HepG2 (cell line): ENCODE results near the gene EYA2. TPM values are rescaled to one million over a fixed set of nuclear protein-coding genes. Genes with fewer than 3 reads are reported as not detected.
A peak's percentile ranks its signal among the peaks of the same experiment; 100 is the strongest.

Source experiments
- CAMTA2 ChIP-seq: sonication (generic); formaldehyde crosslinking; IDR thresholded peaks from 2 replicates; pipeline ENCODE4 v1.4.0; 2020; ENCODE audit warnings: mild to moderate bottlenecking, missing genetic modification reagents, borderline replicate concordance
- CREB1 ChIP-seq, 2 experiments: fragments of 450-650 bp in 1 of 2; IDR thresholded peaks; 2 replicates each; pipeline ENCODE4 v1.6.1; 2016 to 2017; ENCODE audit warnings: control low read depth in 1 of 2, mild to moderate bottlenecking in 1 of 2, missing compliant biosample characterization in 1 of 2, missing genetic modification characterization in 1 of 2
- DZIP1 ChIP-seq: sonication (generic); formaldehyde crosslinking; IDR thresholded peaks from 2 replicates; pipeline ENCODE4 v1.5.0; 2020; ENCODE audit warnings: mild to moderate bottlenecking, missing genetic modification reagents
- IKZF4 ChIP-seq: sonication (generic); formaldehyde crosslinking; IDR thresholded peaks from 2 replicates; pipeline ENCODE4 v1.5.1; 2020; ENCODE audit warnings: borderline replicate concordance, mild to moderate bottlenecking, low read depth, missing genetic modification reagents; ENCODE audit errors: not compliant biosample characterization
- POGZ ChIP-seq: sonication (generic); formaldehyde crosslinking; IDR thresholded peaks from 2 replicates; pipeline ENCODE4 v1.4.0; 2020; ENCODE audit warnings: mild to moderate bottlenecking, missing genetic modification reagents
- THYN1 ChIP-seq: sonication (generic); formaldehyde crosslinking; IDR thresholded peaks from 2 replicates; pipeline ENCODE4 v1.8.1; 2023; ENCODE audit warnings: low read depth, mild to moderate bottlenecking, moderate library complexity, missing genetic modification reagents, borderline replicate concordance
- TRAFD1 ChIP-seq: sonication (generic); formaldehyde crosslinking; IDR thresholded peaks from 2 replicates; pipeline ENCODE4 v1.5.1; 2020; ENCODE audit warnings: missing genetic modification reagents, mild to moderate bottlenecking, borderline replicate concordance
- ZBTB42 ChIP-seq: sonication (generic); formaldehyde crosslinking; IDR thresholded peaks from 2 replicates; pipeline ENCODE4 v1.5.0; 2020; ENCODE audit warnings: mild to moderate bottlenecking, missing genetic modification reagents
- ZGPAT ChIP-seq: IDR thresholded peaks from 2 replicates; pipeline ENCODE4 v1.6.1; 2016; ENCODE audit warnings: mild to moderate bottlenecking
- ZIK1 ChIP-seq: sonication (generic); formaldehyde crosslinking; IDR thresholded peaks from 2 replicates; pipeline ENCODE4 v1.5.0; 2020; ENCODE audit warnings: mild to moderate bottlenecking, low read depth, missing genetic modification reagents, borderline replicate concordance
- ZNF383 ChIP-seq: sonication (generic); formaldehyde crosslinking; IDR thresholded peaks from 2 replicates; pipeline ENCODE4 v1.4.0; 2020; ENCODE audit warnings: missing genetic modification reagents, mild to moderate bottlenecking, borderline replicate concordance
- ZNF446 ChIP-seq: sonication (generic); formaldehyde crosslinking; IDR thresholded peaks from 2 replicates; pipeline ENCODE4 v1.5.0; 2020; ENCODE audit warnings: mild to moderate bottlenecking, missing genetic modification reagents
- ZNF468 ChIP-seq: sonication (generic); formaldehyde crosslinking; IDR thresholded peaks from 2 replicates; pipeline ENCODE4 v1.8.0; 2022; ENCODE audit warnings: mild to moderate bottlenecking, moderate library complexity, missing genetic modification reagents
- polyA plus RNA-seq, 8 experiments: library from polyadenylated mRNA; depleted of rRNA in 3 of 8; stranded (reverse) in 7 of 8; unstranded in 1 of 8; fragments of >200 nt; fragmentation: Illumina TruSeq in 4 of 8; extraction: Trizol in 4 of 8; gene quantifications; 2 replicates each; pipeline versions ENCODE4 v1.2.1 to v1.2.3, GENCODE V29; 2011 to 2016; ENCODE audit warnings: low read depth in 4 of 8, missing spikeins in 1 of 8, mixed read lengths in 1 of 8; ENCODE audit not compliant: insufficient read depth in 1 of 8
- total RNA-seq, 5 experiments: library from RNA; depleted of rRNA; stranded (reverse); fragments of >200 nt; fragmentation: Illumina TruSeq; extraction: Trizol; gene quantifications; 2 replicates each; pipeline ENCODE4 v1.2.3, GENCODE V29; 2016; ENCODE audit warnings: low read depth in 1 of 5
- TF ChIP-seq, protein P1 (sequence below): sonication (generic); formaldehyde crosslinking; IDR thresholded peaks from 2 replicates; pipeline ENCODE4 v1.4.0; 2020; ENCODE audit warnings: missing genetic modification reagents, borderline replicate concordance
- TF ChIP-seq, protein P2 (sequence below): sonication (generic); formaldehyde crosslinking; IDR thresholded peaks from 2 replicates; pipeline ENCODE4 v1.9.0; 2021; ENCODE audit warnings: missing genetic modification reagents, borderline replicate concordance
- TF ChIP-seq, protein P3 (sequence below): sonication (generic); formaldehyde crosslinking; IDR thresholded peaks from 2 replicates; pipeline ENCODE4 v1.5.1; 2020; ENCODE audit warnings: missing genetic modification reagents, mild to moderate bottlenecking, borderline replicate concordance

EYA2 gene
- total and polyA plus RNA-seq, 2 of the 13 experiments (the other 11 are each of a cell fraction or from before 2014, with no cell fraction given): not detected

GRCh38 chr20:47032933-47033578 lies 138.4 kb downstream of the EYA2 start (continued):
- TF ChIP-seq, protein P1, sequence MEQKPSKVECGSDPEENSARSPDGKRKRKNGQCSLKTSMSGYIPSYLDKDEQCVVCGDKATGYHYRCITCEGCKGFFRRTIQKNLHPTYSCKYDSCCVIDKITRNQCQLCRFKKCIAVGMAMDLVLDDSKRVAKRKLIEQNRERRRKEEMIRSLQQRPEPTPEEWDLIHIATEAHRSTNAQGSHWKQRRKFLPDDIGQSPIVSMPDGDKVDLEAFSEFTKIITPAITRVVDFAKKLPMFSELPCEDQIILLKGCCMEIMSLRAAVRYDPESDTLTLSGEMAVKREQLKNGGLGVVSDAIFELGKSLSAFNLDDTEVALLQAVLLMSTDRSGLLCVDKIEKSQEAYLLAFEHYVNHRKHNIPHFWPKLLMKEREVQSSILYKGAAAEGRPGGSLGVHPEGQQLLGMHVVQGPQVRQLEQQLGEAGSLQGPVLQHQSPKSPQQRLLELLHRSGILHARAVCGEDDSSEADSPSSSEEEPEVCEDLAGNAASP (CRISPR knock-in tag): peak; percentile 52; the same call in 1 of the 2 replicates
- TF ChIP-seq, protein P2, sequence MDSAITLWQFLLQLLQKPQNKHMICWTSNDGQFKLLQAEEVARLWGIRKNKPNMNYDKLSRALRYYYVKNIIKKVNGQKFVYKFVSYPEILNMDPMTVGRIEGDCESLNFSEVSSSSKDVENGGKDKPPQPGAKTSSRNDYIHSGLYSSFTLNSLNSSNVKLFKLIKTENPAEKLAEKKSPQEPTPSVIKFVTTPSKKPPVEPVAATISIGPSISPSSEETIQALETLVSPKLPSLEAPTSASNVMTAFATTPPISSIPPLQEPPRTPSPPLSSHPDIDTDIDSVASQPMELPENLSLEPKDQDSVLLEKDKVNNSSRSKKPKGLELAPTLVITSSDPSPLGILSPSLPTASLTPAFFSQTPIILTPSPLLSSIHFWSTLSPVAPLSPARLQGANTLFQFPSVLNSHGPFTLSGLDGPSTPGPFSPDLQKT (CRISPR knock-in tag): no peak
- TF ChIP-seq, protein P3, sequence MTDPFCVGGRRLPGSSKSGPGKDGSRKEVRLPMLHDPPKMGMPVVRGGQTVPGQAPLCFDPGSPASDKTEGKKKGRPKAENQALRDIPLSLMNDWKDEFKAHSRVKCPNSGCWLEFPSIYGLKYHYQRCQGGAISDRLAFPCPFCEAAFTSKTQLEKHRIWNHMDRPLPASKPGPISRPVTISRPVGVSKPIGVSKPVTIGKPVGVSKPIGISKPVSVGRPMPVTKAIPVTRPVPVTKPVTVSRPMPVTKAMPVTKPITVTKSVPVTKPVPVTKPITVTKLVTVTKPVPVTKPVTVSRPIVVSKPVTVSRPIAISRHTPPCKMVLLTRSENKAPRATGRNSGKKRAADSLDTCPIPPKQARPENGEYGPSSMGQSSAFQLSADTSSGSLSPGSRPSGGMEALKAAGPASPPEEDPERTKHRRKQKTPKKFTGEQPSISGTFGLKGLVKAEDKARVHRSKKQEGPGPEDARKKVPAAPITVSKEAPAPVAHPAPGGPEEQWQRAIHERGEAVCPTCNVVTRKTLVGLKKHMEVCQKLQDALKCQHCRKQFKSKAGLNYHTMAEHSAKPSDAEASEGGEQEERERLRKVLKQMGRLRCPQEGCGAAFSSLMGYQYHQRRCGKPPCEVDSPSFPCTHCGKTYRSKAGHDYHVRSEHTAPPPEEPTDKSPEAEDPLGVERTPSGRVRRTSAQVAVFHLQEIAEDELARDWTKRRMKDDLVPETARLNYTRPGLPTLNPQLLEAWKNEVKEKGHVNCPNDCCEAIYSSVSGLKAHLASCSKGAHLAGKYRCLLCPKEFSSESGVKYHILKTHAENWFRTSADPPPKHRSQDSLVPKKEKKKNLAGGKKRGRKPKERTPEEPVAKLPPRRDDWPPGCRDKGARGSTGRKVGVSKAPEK: no peak
- TF ChIP-seq IKZF4 (CRISPR knock-in tag) (no peak), ZNF446 (CRISPR knock-in tag) (no peak), CAMTA2 (no peak), ZBTB42 (CRISPR knock-in tag) (no peak), ZNF468 (CRISPR knock-in tag) (no peak), DZIP1 (CRISPR knock-in tag) (no peak), CREB1 (IDR thresholded peaks at IDR 0.05) (no peak), CREB1 (CRISPR knock-in tag; IDR thresholded peaks at IDR 0.05) (no peak), POGZ (peak; percentile 30; the same call in 1 of the 2 replicates), ZIK1 (no peak), TRAFD1 (CRISPR knock-in tag) (no peak), ZNF383 (CRISPR knock-in tag) (no peak), ZGPAT (CRISPR knock-in tag) (peak; percentile 35; the same call in 1 of the 2 replicates), THYN1 (CRISPR knock-in tag) (no peak)
